Right lobe of liver (tissue), 6 donors: ENCODE measurements around the gene BHLHE40. TPM values are rescaled to one million over a fixed set of nuclear protein-coding genes. Genes with fewer than 3 reads are reported as not detected.

Experiments used
- ATAC-seq, 4 donors: fragments of 200-7000 bp; cut with Tn5 transposase; one replicate each; pipeline ENCODE4 v1.9.1; 2020; ENCODE audit warnings: mild to moderate bottlenecking in 4 of 4, moderate library complexity in 4 of 4
- DNase-seq, 3 donors: peaks; one replicate each; pipeline ENCODE4 v3.0.0-alpha.2; 2020
- H3K27ac ChIP-seq, 3 donors: fragments of 200-600 bp; one replicate each; pipeline ENCODE4 v1.8.0; 2022
- H3K27me3 ChIP-seq, 2 donors: fragments of 200-600 bp; one replicate each; pipeline ENCODE4 v1.8.0; 2022
- H3K36me3 ChIP-seq, 4 donors: fragments of 200-600 bp; sonication (generic) in 1 of 4; one replicate each; pipeline versions ENCODE4 v1.5.1 to v1.8.0; 2017 to 2022; ENCODE audit warnings: control low read depth in 1 of 4
- H3K4me1 ChIP-seq, 4 donors: fragments of 200-600 bp; sonication (generic) in 1 of 4; one replicate each; pipeline versions ENCODE4 v1.5.1 to v1.8.0; 2017 to 2022; ENCODE audit warnings: control low read depth in 1 of 4
- H3K4me3 ChIP-seq, 3 donors: fragments of 200-600 bp; one replicate each; pipeline ENCODE4 v1.8.0; 2022
- H3K9me3 ChIP-seq, 4 donors: fragments of 200-600 bp; sonication (generic) in 1 of 4; one replicate each; pipeline versions ENCODE4 v1.5.1 to v1.8.0; 2017 to 2022; ENCODE audit warnings: control low read depth in 1 of 4
- POLR2A ChIP-seq: fragments of 450-650 bp; IDR thresholded peaks from one replicate; pipeline ENCODE4 v1.6.1; 2017; ENCODE audit warnings: antibody characterized with exemption, mild to moderate bottlenecking
- WGBS: methylation state at CpG from one replicate; pipeline ENCODE4 v1.1.6; 2018; ENCODE audit warnings: low coverage, low lambda C conversion rate; ENCODE audit not compliant: insufficient coverage; ENCODE audit errors: missing lambda C conversion rate; 5-methylcytosine and 5-hydroxymethylcytosine counted together
- intact Hi-C, 2 donors: fragments of 100-400 bp; cut with DNase I; formaldehyde crosslinking; loops; one replicate each; pipeline versions ENCODE4 v1.11.2 to v1.14.1; 2022
- total RNA-seq, 6 experiments: library from RNA; depleted of rRNA in 2 of 6; stranded (reverse); fragments of >200 nt in 2 of 6; fragmentation: NEBNext Ultra II Directional in 3 of 6; extraction: Animal tissue kit (Norgen Biotek cat#: 25700) in 3 of 6; gene quantifications; one replicate each; pipeline versions ENCODE4 v1.1.0 to v1.2.4, GENCODE V29; 2016 to 2023
- TF ChIP-seq, protein P1 (sequence below), 4 donors: fragments of 200-600 bp in 3 of 4; fragments of 450-650 bp in 1 of 4; IDR thresholded peaks; one replicate each; pipeline versions ENCODE4 v1.5.1 to v1.8.0; 2016 to 2022; ENCODE audit warnings: antibody characterized with exemption in 4 of 4, mild to moderate bottlenecking in 2 of 4
- donor health status: DM: no; HTN: yes; CAD: no.
- donor health status: DM: no; HTN: no; CAD: no.
- donor health status: DM: no; HTN: no; CAD: no.
- donor health status: DM: no; HTN: yes; CAD: no.
- donor health status: DM: no; HTN: yes; CAD: no.

The BHLHE40 gene
- total RNA-seq, 6 experiments from 2014 or later = 19.0 to 170 (median 57.7) TPM

DNA sequence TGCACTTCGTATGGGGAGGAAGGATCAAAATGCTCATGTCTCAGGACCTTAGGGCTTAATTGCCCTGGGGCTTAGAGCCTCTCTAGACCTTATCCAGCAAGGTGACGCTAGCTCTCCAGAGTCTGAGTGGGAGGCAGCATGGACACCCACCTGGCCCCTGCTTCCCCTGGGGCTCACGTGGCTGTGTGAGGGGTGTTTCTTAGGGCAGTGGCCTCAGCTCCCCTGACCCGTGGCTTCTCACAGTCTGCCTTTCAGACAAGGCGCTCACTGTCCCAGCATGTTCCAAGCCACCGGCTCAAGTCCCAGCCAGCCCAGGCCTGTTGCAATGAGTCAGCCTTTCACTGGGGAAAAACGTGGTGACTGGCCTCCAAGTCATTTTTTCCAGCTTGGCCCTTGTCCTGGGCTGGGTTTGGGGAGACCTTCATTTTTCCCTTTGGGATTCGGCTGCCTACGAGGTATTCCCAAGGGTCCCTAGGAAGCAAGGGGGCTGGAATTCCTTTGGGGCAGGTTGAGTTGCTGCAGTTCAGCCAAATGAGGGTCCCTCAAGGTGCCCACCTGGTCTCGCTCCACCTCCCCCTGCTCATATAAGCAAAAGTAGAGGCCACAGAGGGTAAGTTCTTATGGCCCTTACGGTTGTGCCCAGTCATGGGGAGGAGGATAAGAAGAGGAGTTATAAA lies 15.7 kb downstream of the BHLHE40 start:
- no peak for TF ChIP-seq POLR2A
- TF ChIP-seq, protein P1, sequence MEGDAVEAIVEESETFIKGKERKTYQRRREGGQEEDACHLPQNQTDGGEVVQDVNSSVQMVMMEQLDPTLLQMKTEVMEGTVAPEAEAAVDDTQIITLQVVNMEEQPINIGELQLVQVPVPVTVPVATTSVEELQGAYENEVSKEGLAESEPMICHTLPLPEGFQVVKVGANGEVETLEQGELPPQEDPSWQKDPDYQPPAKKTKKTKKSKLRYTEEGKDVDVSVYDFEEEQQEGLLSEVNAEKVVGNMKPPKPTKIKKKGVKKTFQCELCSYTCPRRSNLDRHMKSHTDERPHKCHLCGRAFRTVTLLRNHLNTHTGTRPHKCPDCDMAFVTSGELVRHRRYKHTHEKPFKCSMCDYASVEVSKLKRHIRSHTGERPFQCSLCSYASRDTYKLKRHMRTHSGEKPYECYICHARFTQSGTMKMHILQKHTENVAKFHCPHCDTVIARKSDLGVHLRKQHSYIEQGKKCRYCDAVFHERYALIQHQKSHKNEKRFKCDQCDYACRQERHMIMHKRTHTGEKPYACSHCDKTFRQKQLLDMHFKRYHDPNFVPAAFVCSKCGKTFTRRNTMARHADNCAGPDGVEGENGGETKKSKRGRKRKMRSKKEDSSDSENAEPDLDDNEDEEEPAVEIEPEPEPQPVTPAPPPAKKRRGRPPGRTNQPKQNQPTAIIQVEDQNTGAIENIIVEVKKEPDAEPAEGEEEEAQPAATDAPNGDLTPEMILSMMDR (IDR thresholded peaks at IDR 0.05) = no peak
- H3K4me1 ChIP-seq = no peaks in the 10 kb centered on the region
- WGBS = 38% methylated on average over 2 of the region's 11 CpGs
- intact Hi-C loops = no loop called here
- ATAC-seq = peak in 2 of 4 donors; percentile 24 to 78
- H3K27me3 ChIP-seq = no peaks in the 10 kb centered on the region
- H3K4me3 ChIP-seq = no peak overlapping the region
- DNase-seq = peak in 2 of 3 donors; percentile 39 to 42
- no peaks in the 10 kb centered on the region for H3K9me3 ChIP-seq
- H3K36me3 ChIP-seq = no peaks in the 10 kb centered on the region
- no peak overlapping the region for H3K27ac ChIP-seq

DNA sequence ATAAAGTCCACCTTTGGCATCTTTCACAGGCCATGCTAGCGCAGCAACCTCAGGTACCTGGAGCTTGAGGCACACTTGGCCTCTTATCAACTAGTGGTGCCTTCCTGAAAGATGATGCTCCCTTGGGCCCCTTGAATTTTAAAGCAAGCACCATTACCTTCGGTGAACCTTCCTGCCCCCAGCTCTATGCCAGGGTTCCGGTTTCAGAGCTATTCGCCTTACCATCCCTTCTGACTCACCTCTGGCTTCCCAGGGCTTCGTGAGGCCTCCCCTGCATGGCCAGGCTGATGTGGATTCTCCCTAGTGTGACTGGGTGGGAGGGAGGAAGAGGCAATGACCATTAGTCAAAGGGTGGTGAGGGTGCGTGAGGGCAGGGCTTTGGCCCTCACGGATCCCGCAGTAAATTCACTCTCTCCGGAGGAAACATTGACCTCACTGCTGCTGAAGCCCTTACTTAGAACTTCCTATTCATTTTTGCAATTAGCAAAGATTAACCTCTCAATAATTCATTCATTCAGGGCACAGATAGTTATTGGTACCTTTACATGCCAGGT lies 16.3 kb downstream of the BHLHE40 start:
- DNase-seq = peak in 1 of 3 donors; percentile 32
- TF ChIP-seq, protein P1 (IDR thresholded peaks at IDR 0.05) = no peak
- no peak for TF ChIP-seq POLR2A
- Histone ChIP-seq H3K27me3 (no peaks in the 10 kb centered on the region), H3K27ac (no peak overlapping the region), H3K9me3 (no peaks in the 10 kb centered on the region), H3K4me1 (no peaks in the 10 kb centered on the region), H3K36me3 (no peaks in the 10 kb centered on the region), H3K4me3 (no peak overlapping the region)
- no peak for ATAC-seq
- intact Hi-C loops = no loop called here
- 67% methylated on average over 7 of the region's 9 CpGs for WGBS

DNA sequence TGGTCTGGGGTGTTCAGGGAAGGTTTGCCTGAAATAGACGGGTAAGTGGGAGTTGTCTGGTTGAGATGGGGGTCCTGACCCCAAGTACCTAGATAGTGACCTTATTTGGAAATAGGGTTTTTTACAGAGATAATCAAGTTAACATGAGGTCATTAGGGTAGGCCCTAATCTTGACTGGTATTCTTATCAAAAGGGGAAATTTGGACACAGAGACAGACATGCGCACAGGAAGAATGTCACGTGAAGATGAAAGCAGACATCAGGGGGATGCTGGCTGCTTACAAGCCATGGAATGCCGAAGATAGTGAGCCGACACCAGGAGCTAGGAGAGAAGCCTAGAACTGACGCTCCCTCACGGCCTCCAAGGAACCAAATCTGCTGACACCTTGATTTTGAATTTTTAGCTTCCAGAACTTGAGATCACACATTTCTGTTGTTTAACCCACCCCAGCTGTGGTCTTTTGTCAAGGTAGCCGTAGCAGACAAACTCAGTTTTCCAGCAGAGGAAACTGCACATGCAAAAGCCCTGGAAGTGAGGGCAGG lies 17.1 kb downstream of the BHLHE40 start:
- no peaks in the 10 kb centered on the region for H3K27me3 ChIP-seq
- no peak overlapping the region for H3K4me3 ChIP-seq
- no peak overlapping the region for H3K27ac ChIP-seq
- H3K36me3 ChIP-seq = no peaks in the 10 kb centered on the region
- no peak for DNase-seq
- ATAC-seq = peak in 3 of 4 donors; percentile 47 to 50 (median 50)
- TF ChIP-seq, protein P1 (IDR thresholded peaks at IDR 0.05) = no peak
- no peak for TF ChIP-seq POLR2A
- no peaks in the 10 kb centered on the region for H3K4me1 ChIP-seq
- intact Hi-C loops = no loop called here
- 73% methylated on average over 8 of the region's 8 CpGs for WGBS
- no peaks in the 10 kb centered on the region for H3K9me3 ChIP-seq

DNA sequence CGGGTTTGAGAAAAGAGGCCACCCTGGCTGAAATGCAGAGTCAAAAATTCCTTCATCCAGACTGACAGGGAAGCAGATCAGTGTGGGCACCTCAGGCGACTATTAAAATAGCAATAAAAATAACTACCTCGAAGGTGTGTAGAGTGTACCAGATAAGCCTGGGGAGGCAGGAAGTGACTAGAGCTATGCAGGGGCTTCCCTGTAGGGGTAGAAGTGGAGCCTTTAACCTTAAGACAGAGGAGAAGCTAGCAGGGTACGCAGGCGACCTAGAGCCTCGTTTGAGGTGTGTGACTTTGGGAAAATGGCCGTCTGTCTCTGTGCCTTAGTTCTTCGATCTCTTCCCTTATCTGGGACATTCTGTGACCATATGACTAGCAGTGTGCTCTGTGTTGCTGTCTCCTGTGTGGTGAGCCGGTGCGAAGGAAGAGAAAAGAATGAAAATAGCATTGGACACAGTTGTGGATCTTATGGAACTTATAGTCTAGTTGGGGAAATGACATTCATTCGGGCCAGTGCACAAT lies 17.6 kb downstream of the BHLHE40 start:
- Histone ChIP-seq H3K4me1 (no peaks in the 10 kb centered on the region), H3K9me3 (no peaks in the 10 kb centered on the region), H3K27me3 (no peaks in the 10 kb centered on the region), H3K27ac (no peak overlapping the region), H3K4me3 (no peak overlapping the region), H3K36me3 (no peaks in the 10 kb centered on the region)
- TF ChIP-seq POLR2A = no peak
- TF ChIP-seq, protein P1 (IDR thresholded peaks at IDR 0.05) = no peak
- intact Hi-C loops = no loop called here
- 79% methylated on average over 11 of the region's 11 CpGs for WGBS
- ATAC-seq = peak in 1 of 4 donors; percentile 15
- DNase-seq = peak in 1 of 3 donors; percentile 23
